Adipocyte (in vitro differentiated cells): ENCODE results near the gene SOWAHA.

Source experiments
- DNase-seq: peaks from one replicate; pipeline ENCODE4 v3.0.0-alpha.2; 2015; ENCODE audit warnings: low read depth
- H3K27me3 ChIP-seq: replicated peaks from 2 replicates; pipeline ENCODE4 v1.7.0; 2013; ENCODE audit warnings: mild to moderate bottlenecking, low read length, moderate library complexity; ENCODE audit not compliant: control insufficient read depth, insufficient read depth
- H3K36me3 ChIP-seq: 2 replicates; pipeline ENCODE4 v1.7.0; 2013; ENCODE audit warnings: low read length, mild to moderate bottlenecking, moderate library complexity; ENCODE audit not compliant: control insufficient read depth, insufficient read depth, severe bottlenecking
- H3K4me1 ChIP-seq: 2 replicates; pipeline ENCODE4 v1.7.0; 2013; ENCODE audit warnings: mild to moderate bottlenecking, low read length, moderate library complexity; ENCODE audit not compliant: control insufficient read depth, insufficient read depth
- H3K4me3 ChIP-seq: 2 replicates; pipeline ENCODE4 v1.7.0; 2013; ENCODE audit warnings: mild to moderate bottlenecking, low read length, moderate library complexity
- H3K9ac ChIP-seq: 2 replicates; pipeline ENCODE4 v1.7.0; 2013; ENCODE audit warnings: mild to moderate bottlenecking, low read length, moderate library complexity
- H3K9me3 ChIP-seq: 2 replicates; pipeline ENCODE4 v1.7.0; 2013; ENCODE audit warnings: mild to moderate bottlenecking, low read length, moderate library complexity; ENCODE audit not compliant: control insufficient read depth

Gene SOWAHA

DNA sequence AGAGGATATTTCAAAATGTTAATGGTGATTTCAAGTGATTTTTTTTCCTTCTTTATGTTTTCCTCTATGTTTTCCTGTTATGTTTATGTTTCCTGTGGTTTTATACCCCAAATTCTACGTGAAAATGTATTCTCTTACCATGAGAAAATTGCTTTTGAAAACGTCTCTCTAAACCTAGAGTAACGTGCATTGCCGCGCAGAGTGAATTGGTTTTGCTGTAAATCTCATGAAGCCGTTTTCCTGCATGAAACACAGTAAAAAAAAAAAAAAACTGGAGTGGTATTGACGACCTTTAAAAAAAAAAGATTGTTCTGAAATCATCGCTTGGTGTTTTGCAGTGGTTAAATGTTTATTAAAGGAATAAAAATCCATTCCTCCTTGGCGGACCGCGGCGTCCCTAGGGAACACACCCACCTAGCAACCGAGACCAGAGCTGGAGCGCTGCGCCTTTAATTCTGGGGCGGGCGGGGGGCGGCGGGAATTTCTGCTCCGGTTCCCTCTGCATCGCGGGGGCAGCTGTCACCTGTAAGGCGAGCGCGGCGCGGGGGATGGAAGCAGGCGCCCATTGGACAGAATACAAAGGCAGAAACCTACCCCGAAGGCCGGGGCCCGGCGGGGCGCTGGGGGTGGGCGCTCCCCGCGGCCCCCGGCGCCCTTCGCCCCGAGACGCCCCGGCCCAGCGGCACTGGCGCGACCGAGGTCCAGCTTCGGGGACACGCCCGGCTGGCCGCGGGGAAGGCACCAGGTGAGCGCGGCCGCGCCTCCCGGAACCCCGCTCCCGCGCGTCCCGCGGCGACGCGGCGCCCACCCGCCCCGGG, at the start of gene SOWAHA:
SOWAHA (plus strand) TSS at position 522 of the 818 bp plus-strand sequence. CDS start 320 bp downstream, outside the sequence.
- Histone ChIP-seq H3K9ac (no peak within 1 kb of the TSS), H3K4me3 (peak within 1 kb of the TSS; percentile 27), H3K9me3 (no peaks in the 10 kb centered on the region), H3K36me3 (no peaks in the 10 kb centered on the region), H3K4me1 (peaks cover 14% of the 10 kb centered on the region), H3K27me3 (peaks cover 20% of the 10 kb centered on the region)
- peak; percentile 30 for DNase-seq

DNA sequence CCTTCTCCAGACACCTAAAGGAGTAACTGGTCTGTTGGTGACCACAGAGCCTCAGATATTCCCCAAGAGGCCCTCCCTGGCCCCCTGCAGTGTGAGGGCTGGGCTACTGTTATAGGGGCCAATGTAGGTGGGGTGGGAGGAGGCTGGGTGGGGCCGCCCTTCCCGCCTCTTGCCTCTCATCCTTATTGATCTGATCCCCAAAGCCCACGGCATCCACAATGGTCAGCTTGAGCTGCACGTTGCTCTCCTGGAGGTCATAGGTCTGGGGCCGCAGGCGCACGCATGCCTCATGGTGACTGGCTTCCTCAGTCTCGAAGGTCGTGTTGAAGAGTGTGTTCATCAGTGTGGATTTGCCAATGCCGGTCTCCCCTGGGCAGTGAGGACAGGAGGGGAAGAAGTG, 49.1 kb upstream of the SOWAHA start:
- H3K27me3 ChIP-seq: no peaks in the 10 kb centered on the region
- H3K36me3 ChIP-seq: peaks cover 56% of the 10 kb centered on the region
- H3K4me1 ChIP-seq: peaks cover 19% of the 10 kb centered on the region
- no peak for DNase-seq
- no peak overlapping the region for H3K9ac ChIP-seq
- no peak overlapping the region for H3K4me3 ChIP-seq
- no peaks in the 10 kb centered on the region for H3K9me3 ChIP-seq

DNA sequence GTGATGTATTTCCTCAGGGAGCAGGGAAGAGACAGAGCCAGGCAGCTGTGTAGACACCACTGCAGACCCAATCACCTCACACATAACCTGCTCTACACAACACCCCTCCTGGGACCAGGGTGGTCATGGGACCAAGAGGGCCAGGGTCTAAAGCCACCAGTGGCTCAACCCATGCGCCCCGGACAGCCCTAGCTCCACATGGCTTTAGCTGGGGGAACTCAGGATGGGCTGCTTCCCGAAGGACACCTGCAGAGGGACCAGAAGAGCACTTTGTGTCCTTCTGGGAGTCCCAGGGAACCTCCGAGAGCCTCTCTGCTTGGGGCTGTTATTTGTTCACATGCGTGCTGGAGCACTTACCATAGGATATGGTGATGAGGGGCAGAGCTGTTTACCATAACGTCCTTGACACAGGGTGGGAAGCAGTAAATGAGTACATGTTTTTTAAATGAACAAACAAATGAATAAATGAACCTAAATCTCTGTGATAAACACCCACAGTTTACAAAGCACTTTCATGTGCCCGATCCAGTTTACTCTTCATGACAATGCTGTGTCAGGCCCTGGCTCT, 48.3 kb upstream of the SOWAHA start:
- Histone ChIP-seq H3K4me1 (peaks cover 19% of the 10 kb centered on the region), H3K4me3 (no peak overlapping the region), H3K27me3 (no peaks in the 10 kb centered on the region), H3K36me3 (peaks cover 49% of the 10 kb centered on the region), H3K9ac (no peak overlapping the region), H3K9me3 (no peaks in the 10 kb centered on the region)
- DNase-seq: no peak

DNA sequence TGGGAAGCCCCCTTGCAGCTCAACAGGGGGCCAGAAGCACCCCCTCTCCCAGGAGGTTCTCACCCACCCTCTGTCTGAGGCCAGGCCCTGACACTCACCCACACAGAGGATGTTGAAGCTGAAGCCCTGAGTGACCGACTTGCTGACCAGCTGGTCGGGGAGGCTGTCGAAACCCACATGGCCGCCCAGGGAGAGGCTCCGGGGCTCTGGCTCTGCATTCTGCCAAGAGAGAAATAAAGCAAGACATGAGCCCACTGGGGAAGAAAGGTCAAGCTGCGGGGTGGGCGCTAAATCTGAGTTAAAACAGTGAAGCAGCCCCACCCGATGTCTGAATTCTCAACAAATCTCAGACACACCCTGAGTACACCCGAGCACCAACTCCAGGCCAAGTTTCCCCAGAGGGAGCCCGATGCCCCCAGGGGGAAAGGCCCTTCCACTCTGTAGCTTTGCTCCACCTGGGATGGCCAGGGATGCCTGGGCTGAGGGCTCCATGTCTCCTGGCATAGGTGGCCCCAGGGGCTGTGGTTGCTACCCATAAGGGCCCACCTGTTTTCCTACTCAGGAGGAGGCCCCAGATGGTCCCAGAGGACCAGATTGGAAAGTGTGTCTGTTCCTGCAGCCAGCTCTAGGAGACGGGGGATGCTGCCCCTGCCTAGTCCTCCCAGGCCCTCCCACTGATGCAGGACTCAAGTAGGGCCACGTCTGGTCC, 47.6 kb upstream of the SOWAHA start:
- peaks cover 21% of the 10 kb centered on the region for H3K4me1 ChIP-seq
- H3K9ac ChIP-seq: no peak overlapping the region
- H3K9me3 ChIP-seq: no peaks in the 10 kb centered on the region
- no peaks in the 10 kb centered on the region for H3K27me3 ChIP-seq
- no peak overlapping the region for H3K4me3 ChIP-seq
- peaks cover 43% of the 10 kb centered on the region for H3K36me3 ChIP-seq
- no peak for DNase-seq

DNA sequence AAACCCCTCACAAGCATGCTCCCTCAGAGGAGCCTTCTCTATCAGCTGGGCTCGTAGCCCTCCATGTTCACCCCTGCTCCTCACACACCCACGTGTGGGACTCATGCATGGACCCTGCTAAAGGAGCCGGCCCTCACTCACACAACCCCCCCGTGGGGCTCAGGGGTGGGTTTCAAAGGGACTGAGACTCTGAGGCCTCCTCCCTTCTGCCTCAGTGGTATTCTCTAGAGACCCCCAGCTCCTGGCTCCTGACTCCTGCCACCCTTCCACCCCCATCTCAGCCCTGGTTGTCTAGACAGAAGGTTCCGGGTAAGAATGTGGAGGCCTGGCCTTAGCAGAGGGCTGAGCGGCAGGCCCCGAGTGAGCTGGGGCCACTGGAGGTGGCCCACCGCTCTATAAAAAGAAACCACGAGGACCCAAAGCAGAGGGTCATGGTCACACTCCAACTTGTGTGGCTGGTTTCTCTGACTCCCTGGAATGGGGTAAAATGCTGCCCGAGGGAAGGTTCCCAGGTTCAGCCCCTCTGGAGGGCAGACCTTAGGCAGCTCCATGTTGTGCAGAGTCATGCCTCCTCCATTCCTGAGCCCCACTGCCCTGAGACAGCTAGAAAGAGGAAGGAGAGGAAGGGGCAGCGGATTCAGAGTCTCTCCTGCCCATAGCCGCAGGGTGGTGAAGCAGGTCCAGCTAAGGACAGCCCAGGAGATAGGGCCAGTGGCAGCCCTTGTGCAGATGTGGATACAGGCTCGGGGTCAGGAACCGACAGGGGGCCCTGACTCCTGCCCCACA, 46.9 kb upstream of the SOWAHA start:
- DNase-seq: no peak

DNA sequence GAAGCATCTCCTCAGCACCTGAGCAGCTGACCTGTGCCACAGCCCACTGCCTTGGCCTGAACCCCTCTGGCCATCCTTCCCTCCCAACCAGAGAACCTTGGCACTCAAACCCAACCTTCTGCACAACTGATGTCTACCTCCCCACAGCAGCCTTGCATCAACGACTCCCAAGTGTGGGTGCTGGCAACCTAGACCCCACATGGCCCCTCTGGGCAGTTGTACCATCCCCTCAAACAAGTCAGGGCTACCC, 46.4 kb upstream of the SOWAHA start:
- no peak for DNase-seq
- Histone ChIP-seq H3K27me3 (no peaks in the 10 kb centered on the region), H3K4me3 (no peak overlapping the region), H3K9ac (no peak overlapping the region), H3K9me3 (no peaks in the 10 kb centered on the region), H3K4me1 (peaks cover 34% of the 10 kb centered on the region), H3K36me3 (peaks cover 31% of the 10 kb centered on the region)

More for the DNA sequence above, 46.9 kb upstream of the SOWAHA start:
- H3K36me3 ChIP-seq: peaks cover 36% of the 10 kb centered on the region
- H3K9ac ChIP-seq: no peak overlapping the region
- H3K27me3 ChIP-seq: no peaks in the 10 kb centered on the region
- peaks cover 28% of the 10 kb centered on the region for H3K4me1 ChIP-seq
- H3K4me3 ChIP-seq: no peak overlapping the region
- no peaks in the 10 kb centered on the region for H3K9me3 ChIP-seq

DNA sequence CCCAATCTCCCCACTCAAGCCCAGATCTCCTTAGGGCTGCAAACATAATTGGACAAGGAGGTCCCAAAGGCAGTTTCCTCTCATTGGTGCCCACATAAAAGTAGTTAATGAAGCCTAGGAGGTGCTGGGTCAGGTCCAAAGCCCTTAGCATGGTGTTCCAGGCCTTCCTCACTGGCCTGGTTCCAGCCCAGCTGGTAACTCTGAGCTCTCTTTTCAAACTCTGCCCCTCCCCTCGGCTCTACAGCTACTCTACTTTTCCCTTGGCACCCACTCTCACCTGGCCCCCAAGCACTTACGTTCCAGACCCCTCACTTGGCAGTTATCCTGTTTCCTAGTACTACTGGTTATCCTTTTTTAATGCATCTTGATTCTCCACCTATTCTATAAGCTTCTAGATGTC, 46.0 kb upstream of the SOWAHA start:
- Histone ChIP-seq H3K4me3 (peak overlapping the region; percentile 12), H3K9me3 (no peaks in the 10 kb centered on the region), H3K9ac (peak overlapping the region; percentile 24), H3K36me3 (peaks cover 28% of the 10 kb centered on the region), H3K4me1 (peaks cover 38% of the 10 kb centered on the region), H3K27me3 (no peaks in the 10 kb centered on the region)
- no peak for DNase-seq

DNA sequence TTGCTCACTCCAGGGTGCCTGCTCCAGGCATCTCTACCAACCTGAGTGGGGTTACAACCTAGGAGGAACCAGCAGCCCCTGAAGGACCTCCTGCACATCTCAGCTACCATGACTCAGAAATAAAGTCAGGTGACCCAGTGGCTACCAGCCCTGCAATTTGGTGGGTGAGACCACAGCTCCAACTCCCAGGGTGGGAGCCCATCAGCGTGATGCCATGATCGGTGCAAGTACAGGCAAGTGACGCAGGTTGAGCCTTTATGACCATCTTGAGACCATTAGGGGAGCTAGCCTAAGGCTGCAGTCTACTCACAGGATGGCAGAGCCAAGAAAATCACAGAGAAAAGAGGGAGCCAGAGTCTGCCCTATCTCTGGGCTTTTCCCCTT, 44.6 kb upstream of the SOWAHA start:
- Histone ChIP-seq H3K4me3 (no peak overlapping the region), H3K27me3 (no peaks in the 10 kb centered on the region), H3K9ac (no peak overlapping the region), H3K9me3 (no peaks in the 10 kb centered on the region), H3K36me3 (peaks cover 15% of the 10 kb centered on the region), H3K4me1 (peaks cover 39% of the 10 kb centered on the region)
- DNase-seq: no peak

DNA sequence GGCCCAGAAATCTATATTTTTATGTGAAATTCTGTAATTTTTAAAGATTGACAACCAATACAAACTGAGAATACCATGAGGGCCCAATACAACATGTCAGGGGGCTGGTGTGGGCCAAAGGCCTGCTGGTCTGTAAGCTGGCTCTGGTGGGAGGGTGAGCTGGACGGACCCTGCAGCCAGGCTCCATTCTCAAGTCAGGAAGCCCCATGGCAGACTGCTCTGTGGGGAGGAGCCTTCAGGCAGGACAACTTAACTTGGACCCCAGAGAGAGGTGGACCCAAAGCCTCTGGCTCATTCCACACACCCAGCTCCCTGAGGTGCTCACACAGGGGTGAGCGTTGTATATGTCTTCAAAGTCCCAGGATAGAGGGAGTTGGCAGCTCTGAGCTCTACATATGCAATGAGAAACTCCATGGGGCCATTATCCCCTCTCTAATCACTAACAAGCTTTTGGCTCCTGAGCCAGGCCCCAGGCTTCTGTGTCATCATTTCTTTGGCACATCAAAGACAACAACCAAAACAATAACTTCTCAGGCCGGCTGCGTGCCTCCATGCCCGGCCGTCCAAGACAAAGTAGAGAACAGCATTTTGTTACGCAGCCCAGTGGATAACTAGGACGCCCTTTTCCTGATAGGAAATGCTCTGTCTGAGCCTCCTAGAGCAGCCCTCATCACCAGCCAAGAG, 42.5 kb upstream of the SOWAHA start:
- Histone ChIP-seq H3K4me3 (no peak overlapping the region), H3K27me3 (no peaks in the 10 kb centered on the region), H3K9ac (no peak overlapping the region), H3K36me3 (no peaks in the 10 kb centered on the region), H3K9me3 (no peaks in the 10 kb centered on the region), H3K4me1 (peaks cover 48% of the 10 kb centered on the region)
- no peak for DNase-seq

DNA sequence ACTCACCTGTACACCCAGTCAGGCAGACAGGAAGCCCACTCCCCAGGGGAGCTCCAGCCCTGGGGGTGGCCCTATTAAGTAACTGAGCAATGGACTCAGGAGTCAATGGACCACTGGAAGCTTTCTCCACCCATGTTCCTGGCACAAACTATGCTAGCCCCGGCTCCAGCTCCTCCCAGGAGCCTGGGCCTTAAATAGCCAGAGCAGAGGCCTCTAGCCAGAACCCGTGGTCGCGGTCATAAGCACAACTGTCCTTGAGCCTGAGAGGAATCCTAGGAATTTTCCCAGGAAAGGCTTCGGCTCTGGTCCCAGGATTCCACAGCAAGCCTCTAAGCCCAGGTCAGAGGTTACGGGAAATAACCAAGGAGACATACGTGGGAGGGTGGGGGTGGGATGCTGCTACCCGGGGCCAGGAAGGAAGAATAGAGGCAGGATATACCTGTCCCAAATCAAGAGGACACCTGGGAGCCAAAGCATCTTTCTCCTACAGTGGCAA, 41.6 kb upstream of the SOWAHA start:
- DNase-seq: peak; percentile 50
- H3K9ac ChIP-seq: no peak overlapping the region
- H3K4me3 ChIP-seq: no peak overlapping the region
- no peaks in the 10 kb centered on the region for H3K9me3 ChIP-seq
- H3K36me3 ChIP-seq: no peaks in the 10 kb centered on the region
- H3K27me3 ChIP-seq: no peaks in the 10 kb centered on the region
- H3K4me1 ChIP-seq: peaks cover 52% of the 10 kb centered on the region
